Breast epithelium (tissue), 4 donors: ENCODE measurements around the gene PFN3. TPM values are rescaled to one million over a fixed set of nuclear protein-coding genes. Genes with fewer than 3 reads are reported as not detected.

Experiments used
- DNase-seq, 2 donors: peaks; one replicate each; pipeline ENCODE4 v3.0.0-alpha.2; 2019; ENCODE audit warnings: low spot score in 2 of 2
- H3K27ac ChIP-seq, 2 donors: fragments of 200-600 bp; sonication (generic) in 1 of 2; one replicate each; pipeline ENCODE4 v1.5.1; 2016 to 2019; ENCODE audit warnings: mild to moderate bottlenecking in 1 of 2
- H3K27me3 ChIP-seq, 2 donors: fragments of 200-600 bp; sonication (generic) in 1 of 2; one replicate each; pipeline versions ENCODE4 v1.5.1 to v1.6.0; 2017 to 2019; ENCODE audit warnings: control low read depth in 1 of 2, mild to moderate bottlenecking in 1 of 2
- H3K36me3 ChIP-seq: fragments of 200-600 bp; one replicate; pipeline ENCODE4 v1.5.1; 2019
- H3K4me1 ChIP-seq, 2 donors: fragments of 200-600 bp; sonication (generic); one replicate each; pipeline ENCODE4 v1.5.1; 2016 to 2019; ENCODE audit warnings: control low read depth in 1 of 2
- H3K4me3 ChIP-seq, 3 donors: fragments of 200-600 bp; sonication (generic); 1 replicate in 2 of 3; 2 replicates in 1 of 3; pipeline ENCODE4 v1.5.1; 2016 to 2019; ENCODE audit warnings: mild to moderate bottlenecking in 3 of 3, moderate library complexity in 2 of 3
- H3K9me3 ChIP-seq, 2 donors: fragments of 200-600 bp; sonication (generic) in 1 of 2; one replicate each; pipeline ENCODE4 v1.5.1; 2016 to 2019; ENCODE audit warnings: control low read depth in 1 of 2
- CTCF ChIP-seq, 3 donors: fragments of 450-650 bp; IDR thresholded peaks; one replicate each; pipeline ENCODE4 v1.5.1; 2016 to 2017; ENCODE audit warnings: antibody characterized with exemption in 3 of 3, mild to moderate bottlenecking in 3 of 3, moderate library complexity in 3 of 3
- POLR2A ChIP-seq: fragments of 450-650 bp; IDR thresholded peaks from one replicate; pipeline ENCODE4 v1.6.1; 2016; ENCODE audit warnings: antibody characterized with exemption, mild to moderate bottlenecking, moderate library complexity
- POLR2AphosphoS5 ChIP-seq, 3 donors: sonication (generic); formaldehyde crosslinking; IDR thresholded peaks; one replicate each; pipeline ENCODE4 v1.6.1; 2017; ENCODE audit warnings: antibody characterized with exemption in 3 of 3
- intact Hi-C: fragments of 100-400 bp; cut with DNase I; formaldehyde crosslinking; loops from one replicate; pipeline ENCODE4 v1.15.1; 2023; ENCODE audit warnings: low total_unique reads
- total RNA-seq, 3 donors: library from RNA; depleted of rRNA; stranded (reverse); fragments of >200 nt; gene quantifications; one replicate each; pipeline ENCODE4 v1.1.0, GENCODE V29; 2016

PFN3 gene
- total RNA-seq, 3 donors from 2014 or later: not detected

- peaks cover 9 to 27% of the 10 kb centered on the region in 2 donors for H3K27me3 ChIP-seq
- H3K27ac ChIP-seq: peak overlapping the region; percentile 11 to 58
- H3K36me3 ChIP-seq: no peaks in the 10 kb centered on the region
- no peaks in the 10 kb centered on the region for H3K9me3 ChIP-seq
- intact Hi-C loops: loop anchor here (5.0 kb wide), 1 partner anchor 98 kb away; no protein-coding TSS in a partner anchor
- peak; percentile 77 to 85 for DNase-seq
- peak overlapping the region; percentile 43 to 71 (median 63) for H3K4me3 ChIP-seq
- peaks cover 5 to 14% of the 10 kb centered on the region in 2 donors for H3K4me1 ChIP-seq
- peak in 2 of 3 donors; percentile 40 to 59 for TF ChIP-seq POLR2AphosphoS5 (IDR thresholded peaks at IDR 0.05)
- peak; percentile 24 to 82 (median 65) for TF ChIP-seq CTCF (IDR thresholded peaks at IDR 0.05)
- no peak for TF ChIP-seq POLR2A
Measured at GRCh38 chr5:177403792-177404640, 3.6 kb upstream of the PFN3 start.

- Histone ChIP-seq H3K27me3 (peaks cover 9 to 27% of the 10 kb centered on the region in 2 donors), H3K4me3 (peak overlapping the region; percentile 43 to 71 (median 63)), H3K36me3 (no peaks in the 10 kb centered on the region), H3K27ac (peak overlapping the region in 1 of 2 donors; percentile 11), H3K4me1 (peaks cover 5 to 14% of the 10 kb centered on the region in 2 donors), H3K9me3 (no peaks in the 10 kb centered on the region)
- intact Hi-C loops: loop anchor here (5.0 kb wide), 1 partner anchor 99 kb away; no protein-coding TSS in a partner anchor
- DNase-seq: no peak
- no peak for TF ChIP-seq POLR2A
- no peak for TF ChIP-seq POLR2AphosphoS5 (IDR thresholded peaks at IDR 0.05)
- TF ChIP-seq CTCF (IDR thresholded peaks at IDR 0.05): no peak
Measured at GRCh38 chr5:177403102-177403791, 2.8 kb upstream of the PFN3 start.

GRCh38 chr5:177402271-177403043, 2.0 kb upstream of the PFN3 start:
- H3K36me3 ChIP-seq: no peaks in the 10 kb centered on the region
- no peaks in the 10 kb centered on the region for H3K9me3 ChIP-seq
- peak in 2 of 3 donors; percentile 38 to 39 for TF ChIP-seq CTCF (IDR thresholded peaks at IDR 0.05)
- TF ChIP-seq POLR2AphosphoS5 (IDR thresholded peaks at IDR 0.05): no peak
- H3K27ac ChIP-seq: peak overlapping the region in 1 of 2 donors; percentile 11
- DNase-seq: peak; percentile 48 to 76
- intact Hi-C loops: loop anchor here (5.0 kb wide), 1 partner anchor 100 kb away; no protein-coding TSS in a partner anchor
- H3K27me3 ChIP-seq: peaks cover 9 to 27% of the 10 kb centered on the region in 2 donors
- peaks cover 5 to 14% of the 10 kb centered on the region in 2 donors for H3K4me1 ChIP-seq
- peak overlapping the region in 2 of 3 donors; percentile 63 to 71 for H3K4me3 ChIP-seq

GRCh38 chr5:177397875-177398390, 2.5 kb downstream of the PFN3 start:
- TF ChIP-seq CTCF (IDR thresholded peaks at IDR 0.05) (no peak), POLR2AphosphoS5 (IDR thresholded peaks at IDR 0.05) (no peak), POLR2A (no peak)
- H3K4me3 ChIP-seq: no peak overlapping the region
- H3K36me3 ChIP-seq: no peaks in the 10 kb centered on the region
- intact Hi-C loops: loop anchor here (5.0 kb wide), 1 partner anchor 54 kb away; no protein-coding TSS in a partner anchor
- no peak overlapping the region for H3K27ac ChIP-seq
- H3K9me3 ChIP-seq: no peaks in the 10 kb centered on the region
- H3K27me3 ChIP-seq: peaks cover 9 to 23% of the 10 kb centered on the region in 2 donors
- no peak for DNase-seq
- H3K4me1 ChIP-seq: peaks cover 0 to 9% of the 10 kb centered on the region in 2 donors
